H1 (cell line): ENCODE results near the gene FOXO1. TPM values are rescaled to one million over a fixed set of nuclear protein-coding genes. Genes with fewer than 3 reads are reported as not detected.

Experiments used
- CTCF ChIA-PET: fragments of 300-600 bp; sonication (Branson Sonifier 250); formaldehyde crosslinking; loops from one replicate; lab custom pipeline; 2021; ENCODE audit not compliant: partially characterized antibody; lab: Charles Lee
- POLR2A ChIA-PET: fragments of 300-600 bp; sonication (Branson Sonifier 250); formaldehyde crosslinking; loops from one replicate; lab custom pipeline; 2021; ENCODE audit warnings: inconsistent platforms; ENCODE audit not compliant: partially characterized antibody; lab: Charles Lee
- DNase-seq, 2 experiments: peaks; one replicate each; pipeline versions ENCODE4 v3.0.0 to v3.0.0-alpha.2; 2010 to 2022; ENCODE audit warnings: low spot score in 2 of 2, low read depth in 1 of 2, mixed read lengths in 1 of 2
- FAIRE-seq: peaks from 2 replicates; lab custom pipeline; 2011; peaks lifted over from hg19 to GRCh38; lab: Jason Lieb, UNC
- H2AFZ ChIP-seq: 2 replicates; pipeline ENCODE4 v1.8.1; 2012; ENCODE audit warnings: low read length, inconsistent platforms
- H2AK5ac ChIP-seq: 2 replicates; pipeline ENCODE4 v1.6.1; 2013; ENCODE audit warnings: low read depth, low read length
- H2BK120ac ChIP-seq: replicated peaks from 2 replicates; pipeline ENCODE3; 2013; ENCODE audit warnings: low read depth, low read length, inconsistent platforms
- H2BK12ac ChIP-seq: 2 replicates; pipeline ENCODE4 v1.6.1; 2013; ENCODE audit warnings: low read depth, low read length
- H2BK15ac ChIP-seq: 2 replicates; pipeline ENCODE4 v1.6.1; 2013; ENCODE audit warnings: low read length
- H2BK20ac ChIP-seq: 2 replicates; pipeline ENCODE4 v1.6.1; 2013; ENCODE audit warnings: low read length
- H2BK5ac ChIP-seq: 2 replicates; pipeline ENCODE4 v1.6.1; 2013; ENCODE audit warnings: low read depth, low read length
- H3K14ac ChIP-seq: 2 replicates; pipeline ENCODE4 v1.6.1; 2013; ENCODE audit warnings: inconsistent platforms; ENCODE audit not compliant: insufficient read length
- H3K18ac ChIP-seq: 2 replicates; pipeline ENCODE4 v1.6.1; 2013; ENCODE audit warnings: low read length; ENCODE audit errors: extremely low read depth
- H3K23ac ChIP-seq: 2 replicates; pipeline ENCODE4 v1.6.1; 2013; ENCODE audit warnings: inconsistent platforms; ENCODE audit not compliant: insufficient read length
- H3K23me2 ChIP-seq: 2 replicates; pipeline ENCODE4 v1.6.1; 2013; ENCODE audit warnings: low read depth, low read length
- H3K27ac ChIP-seq: 2 replicates; pipeline ENCODE4 v1.6.1; 2011; ENCODE audit warnings: low read depth, low read length, inconsistent platforms
- H3K27me3 ChIP-seq, 4 experiments: replicated peaks in 1 of 4; 1 replicate in 1 of 4; 2 replicates in 3 of 4; pipeline versions ENCODE4 v1.6.1 to v1.8.1; 2011 to 2013; ENCODE audit warnings: low read length in 3 of 4, mild to moderate bottlenecking in 3 of 4, inconsistent platforms in 2 of 4, mixed read lengths in 2 of 4, moderate library complexity in 1 of 4; ENCODE audit not compliant: control insufficient read depth in 3 of 4, insufficient read depth in 3 of 4; ENCODE audit errors: extremely low read depth in 1 of 4
- H3K36me3 ChIP-seq, 4 experiments: 2 replicates each; pipeline versions ENCODE4 v1.6.1 to v1.8.1; 2011 to 2013; ENCODE audit warnings: mild to moderate bottlenecking in 4 of 4, low read length in 3 of 4, moderate library complexity in 2 of 4, control low read depth in 1 of 4, inconsistent platforms in 1 of 4; ENCODE audit not compliant: insufficient read depth in 4 of 4, control insufficient read depth in 2 of 4
- H3K4ac ChIP-seq: replicated peaks from 2 replicates; pipeline ENCODE3; 2013; ENCODE audit warnings: low read length, low read depth, mixed read lengths, inconsistent platforms; ENCODE audit not compliant: insufficient read length
- H3K4me1 ChIP-seq, 4 experiments: replicated peaks in 1 of 4; 1 replicate in 1 of 4; 2 replicates in 3 of 4; pipeline versions ENCODE4 v1.6.1 to v1.8.1; 2011 to 2013; ENCODE audit warnings: low read length in 3 of 4, inconsistent platforms in 2 of 4, mixed read lengths in 1 of 4; ENCODE audit not compliant: insufficient read depth in 4 of 4, control insufficient read depth in 3 of 4
- H3K4me2 ChIP-seq, 2 experiments: 2 replicates each; pipeline versions ENCODE4 v1.6.1 to v1.8.1; 2011 to 2013; ENCODE audit warnings: low read depth in 2 of 2, low read length in 2 of 2, control low read depth in 1 of 2, inconsistent platforms in 1 of 2, mild to moderate bottlenecking in 1 of 2; ENCODE audit not compliant: insufficient read depth in 1 of 2
- H3K4me3 ChIP-seq, 4 experiments: fragments of 200-600, 300-600 bp in 1 of 4; sonication (generic), shearing (Covaris generic), sonication (Bioruptor Twin) in 1 of 4; 2 replicates each; pipeline versions ENCODE4 v1.5.1 to v1.8.1; 2011 to 2016; ENCODE audit warnings: low read length in 4 of 4, low read depth in 3 of 4, control low read depth in 2 of 4, inconsistent platforms in 2 of 4, mild to moderate bottlenecking in 2 of 4, mixed read lengths in 1 of 4, moderate library complexity in 1 of 4; ENCODE audit not compliant: insufficient read depth in 2 of 4; ENCODE audit errors: extremely low read depth in 1 of 4
- H3K56ac ChIP-seq: replicated peaks from 2 replicates; pipeline ENCODE3; 2013; ENCODE audit warnings: low read depth, mild to moderate bottlenecking, mixed read lengths, low read length, inconsistent platforms; ENCODE audit not compliant: insufficient read length
- H3K79me1 ChIP-seq: 2 replicates; pipeline ENCODE4 v1.6.1; 2013; ENCODE audit warnings: low read depth, low read length, control low read depth
- H3K79me2 ChIP-seq, 2 experiments: 2 replicates each; pipeline versions ENCODE4 v1.6.1 to v1.8.1; 2012 to 2013; ENCODE audit warnings: low read length in 2 of 2, mild to moderate bottlenecking in 2 of 2, inconsistent platforms in 1 of 2; ENCODE audit not compliant: insufficient read depth in 2 of 2, control insufficient read depth in 1 of 2
- H3K9ac ChIP-seq, 4 experiments: replicated peaks in 1 of 4; 1 replicate in 1 of 4; 2 replicates in 3 of 4; pipeline versions ENCODE4 v1.6.1 to v1.8.1; 2011 to 2013; ENCODE audit warnings: low read depth in 3 of 4, low read length in 3 of 4, control low read depth in 2 of 4, mild to moderate bottlenecking in 2 of 4, moderate library complexity in 2 of 4, inconsistent platforms in 1 of 4; ENCODE audit errors: extremely low read depth in 1 of 4
- H3K9me3 ChIP-seq, 2 experiments: 2 replicates each; pipeline versions ENCODE4 v1.6.1 to v1.8.1; 2012 to 2013; ENCODE audit warnings: mild to moderate bottlenecking in 2 of 2, moderate library complexity in 2 of 2, control low read depth in 1 of 2, inconsistent platforms in 1 of 2, low read depth in 1 of 2, low read length in 1 of 2, mixed read lengths in 1 of 2; ENCODE audit not compliant: insufficient read depth in 2 of 2
- H4K20me1 ChIP-seq, 2 experiments: replicated peaks in 1 of 2; 2 replicates each; pipeline versions ENCODE3 to v1.8.1; 2011 to 2013; ENCODE audit warnings: inconsistent platforms in 2 of 2, low read length in 2 of 2, mild to moderate bottlenecking in 1 of 2; ENCODE audit not compliant: insufficient read depth in 2 of 2, control insufficient read depth in 1 of 2
- H4K5ac ChIP-seq: 2 replicates; pipeline ENCODE4 v1.6.1; 2013; ENCODE audit warnings: low read length, low read depth, mixed read lengths, inconsistent platforms; ENCODE audit not compliant: insufficient read length
- H4K8ac ChIP-seq: 2 replicates; pipeline ENCODE4 v1.8.0; 2013; ENCODE audit warnings: mild to moderate bottlenecking, moderate library complexity, low read length, inconsistent platforms; ENCODE audit not compliant: insufficient read depth; ENCODE audit errors: extremely low read depth
- H4K91ac ChIP-seq: replicated peaks from 2 replicates; pipeline ENCODE3; 2013; ENCODE audit warnings: low read length, mixed read lengths, inconsistent platforms; ENCODE audit not compliant: insufficient read length
- BRCA1 ChIP-seq: IDR thresholded peaks from 2 replicates; pipeline ENCODE4 v1.6.1; 2012; ENCODE audit warnings: low read depth, low read length, improper control_type of control experiment
- CBX5 ChIP-seq: fragments of 300-800, 300-1000 bp; sonication (generic); IDR thresholded peaks from 2 replicates; pipeline ENCODE4 v1.7.1; 2016; ENCODE audit warnings: antibody characterized with exemption, low read length, low read depth
- E2F6 ChIP-seq: IDR thresholded peaks from 2 replicates; pipeline ENCODE4 v1.6.1; 2012; ENCODE audit warnings: inconsistent platforms
- KDM5A ChIP-seq: fragments of 200-600 bp; IDR thresholded peaks from 2 replicates; pipeline ENCODE4 v1.7.1; 2012; ENCODE audit warnings: mild to moderate bottlenecking, low read length, inconsistent platforms, mixed read lengths
- NRF1 ChIP-seq: IDR thresholded peaks from 2 replicates; pipeline ENCODE4 v1.6.1; 2011; ENCODE audit warnings: mild to moderate bottlenecking, low read depth, low read length, improper control_type of control experiment
- PHF8 ChIP-seq: fragments of 200-600 bp; sonication (generic); conservative IDR thresholded peaks from 2 replicates; pipeline ENCODE4 v1.7.1; 2012; ENCODE audit warnings: low read depth, mild to moderate bottlenecking, inconsistent platforms, low read length, moderate library complexity
- WGBS, 2 experiments: shearing (Covaris generic) in 1 of 2; methylation state at CpG; one replicate each; pipeline versions ENCODE4 v1.1.6 to v1.1.7; 2013 to 2015; ENCODE audit warnings: low lambda C conversion rate in 2 of 2, mixed read lengths in 2 of 2, inconsistent platforms in 1 of 2, low coverage in 1 of 2, missing lambda C conversion rate in 1 of 2; ENCODE audit not compliant: insufficient replicate concordance in 2 of 2, insufficient coverage in 1 of 2, insufficient read length in 1 of 2; ENCODE audit errors: extremely low coverage in 1 of 2, missing lambda C conversion rate in 1 of 2; 5-methylcytosine and 5-hydroxymethylcytosine counted together
- polyA plus RNA-seq, 7 experiments: library from polyadenylated mRNA; depleted of rRNA in 3 of 7; stranded (reverse) in 5 of 7; unstranded in 2 of 7; fragments of >200 nt in 5 of 7; fragments of 200-250 nt in 2 of 7; gene quantifications; 1 replicate in 5 of 7; 2 replicates in 1 of 7; 4 replicates in 1 of 7; pipeline versions ENCODE4 v1.2.1 to v1.2.3, GENCODE V29; 2011 to 2013; ENCODE audit warnings: missing spikeins in 2 of 7, mixed read lengths in 2 of 7
- total RNA-seq: library from RNA; stranded (reverse); fragmentation: NEBNext Ultra II Directional; extraction: Animal tissue kit (Norgen Biotek cat#: 25700); gene quantifications from 2 replicates; pipeline ENCODE4 v1.2.1, GENCODE V29; 2021

FOXO1 gene
- total and polyA plus RNA-seq, 2 of the 8 experiments (the other 6 are each of a cell fraction or from before 2014, with no cell fraction given): 35.3 to 56.9 TPM

DNA sequence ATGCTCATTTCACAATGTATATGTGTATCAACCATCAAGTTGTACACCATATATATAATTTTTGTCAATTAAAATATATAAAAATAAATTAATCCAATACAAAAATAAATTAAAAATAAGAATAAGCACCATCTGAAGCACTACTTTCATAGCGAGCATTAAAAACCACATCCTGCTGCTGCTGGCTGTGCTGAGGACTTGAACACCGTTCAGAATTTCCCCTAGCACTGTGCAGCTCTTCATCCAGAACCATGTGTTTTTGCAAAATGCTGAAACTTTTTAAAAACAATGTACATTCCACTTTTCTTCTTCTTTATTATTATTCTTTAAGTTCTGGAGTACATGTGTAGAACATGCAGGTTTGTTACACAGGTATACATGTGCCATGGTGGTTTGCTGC, 40.0 kb upstream of the FOXO1 start:
- WGBS, 2 experiments: 91% methylated on average over 2 of the region's 2 CpGs; no CpG with 5 or more reads in 1 of the 2 experiments
- H4K91ac ChIP-seq: no peak overlapping the region
- H3K4me2 ChIP-seq: no peak overlapping the region
- H2BK5ac ChIP-seq: no peak overlapping the region
- H3K4me3 ChIP-seq: no peak overlapping the region
- H4K8ac ChIP-seq: no peak overlapping the region
- H2BK15ac ChIP-seq: no peak overlapping the region
- no peaks in the 10 kb centered on the region for H3K23me2 ChIP-seq
- H2BK12ac ChIP-seq: no peak overlapping the region
- no peak overlapping the region for H3K18ac ChIP-seq
- H2BK120ac ChIP-seq: no peak overlapping the region
- H3K23ac ChIP-seq: no peak overlapping the region
- H4K20me1 ChIP-seq: no peaks in the 10 kb centered on the region
- DNase-seq (no peak), FAIRE-seq (no peak)
- no peak overlapping the region for H2AK5ac ChIP-seq
- H3K36me3 ChIP-seq: no peaks in the 10 kb centered on the region
- POLR2A ChIA-PET: no interaction called here
- no peak overlapping the region for H3K27ac ChIP-seq
- no peaks in the 10 kb centered on the region for H3K79me1 ChIP-seq
- no peak overlapping the region for H3K14ac ChIP-seq
- H4K5ac ChIP-seq: no peak overlapping the region
- H3K4ac ChIP-seq: no peak overlapping the region
- H3K4me1 ChIP-seq: no peaks in the 10 kb centered on the region
- H3K27me3 ChIP-seq: no peaks in the 10 kb centered on the region
- no peak for TF ChIP-seq CBX5
- no peak for TF ChIP-seq PHF8
- no peak for TF ChIP-seq KDM5A
- TF ChIP-seq E2F6: no peak
- no peak for TF ChIP-seq NRF1
- TF ChIP-seq BRCA1: no peak
- TF ChIP-seq, all 59 proteins: peak for 0
- CTCF ChIA-PET: no interaction called here
- H3K56ac ChIP-seq: no peak overlapping the region
- H2BK20ac ChIP-seq: no peak overlapping the region
- no peak overlapping the region for H3K9ac ChIP-seq
- no peaks in the 10 kb centered on the region; a peak in 1 of 4 replicates for H3K9me3 ChIP-seq
- no peaks in the 10 kb centered on the region for H3K79me2 ChIP-seq
- no peak overlapping the region for H2AFZ ChIP-seq
